Large intestine (tissue), 3 donors: ENCODE results near the gene CSKMT. TPM values are rescaled to one million over a fixed set of nuclear protein-coding genes. Genes with fewer than 3 reads are reported as not detected.
"Not testable (repeated sequence)": the region's sequence is repeated elsewhere in the genome, so short reads cannot be mapped to it uniquely, and the experiment has no call there.

Experiments used
- DNase-seq, 2 donors: peaks; one replicate each; pipeline versions ENCODE4 v3.0.0 to v3.0.0-alpha.2; 2013
- H3K27ac ChIP-seq: one replicate; pipeline ENCODE4 v1.5.1; 2013; ENCODE audit warnings: low read length
- H3K27me3 ChIP-seq: 2 replicates; pipeline ENCODE4 v1.6.1; 2013; ENCODE audit warnings: low read length; ENCODE audit not compliant: control insufficient read depth, insufficient read depth
- H3K36me3 ChIP-seq: 2 replicates; pipeline ENCODE4 v1.6.1; 2013; ENCODE audit warnings: low read length; ENCODE audit not compliant: control insufficient read depth, insufficient read depth
- H3K4me1 ChIP-seq: one replicate; pipeline ENCODE4 v1.6.1; 2013; ENCODE audit warnings: low read length; ENCODE audit not compliant: control insufficient read depth, insufficient read depth
- H3K4me3 ChIP-seq: one replicate; pipeline ENCODE4 v1.5.1; 2013; ENCODE audit warnings: low read length
- H3K9me3 ChIP-seq: one replicate; pipeline ENCODE4 v1.6.1; 2013; ENCODE audit warnings: mild to moderate bottlenecking, low read depth, low read length, moderate library complexity; ENCODE audit not compliant: control insufficient read depth
- WGBS: methylation state at CpG from one replicate; pipeline ENCODE4 v1.1.5; 2013; ENCODE audit warnings: low lambda C conversion rate; ENCODE audit not compliant: insufficient coverage; 5-methylcytosine and 5-hydroxymethylcytosine counted together
- polyA plus RNA-seq: library from polyadenylated mRNA; unstranded; fragments of 120-200 nt; gene quantifications from one replicate; pipeline ENCODE4 v1.2.1, GENCODE V29; 2013

CSKMT gene
- polyA plus RNA-seq, 1 donor = 8.7 TPM

DNA sequence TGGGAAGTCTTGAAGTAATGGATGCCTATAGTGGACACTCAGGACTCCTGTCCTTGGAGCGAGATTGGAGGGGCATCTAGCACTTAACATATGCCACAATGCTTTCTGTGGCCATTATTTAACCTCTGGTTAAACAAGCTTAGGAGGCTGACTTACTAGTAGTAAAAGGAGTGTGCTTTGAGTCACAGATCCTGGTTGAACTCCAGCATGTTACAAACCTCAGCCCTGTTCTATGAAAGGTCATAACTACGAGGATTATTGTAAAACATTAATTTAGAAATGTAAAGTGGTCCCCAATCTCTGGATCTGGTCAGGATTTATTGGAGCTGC is 8.0 kb downstream of the CSKMT start:
- Histone ChIP-seq H3K36me3 (peaks cover 25% of the 10 kb centered on the region), H3K4me3 (no peak overlapping the region), H3K4me1 (peaks cover 16% of the 10 kb centered on the region), H3K9me3 (no peaks in the 10 kb centered on the region), H3K27ac (no peak overlapping the region), H3K27me3 (no peaks in the 10 kb centered on the region)
- no peak for DNase-seq
- no CpG with 5 or more reads among the region's 2 CpGs for WGBS

DNA sequence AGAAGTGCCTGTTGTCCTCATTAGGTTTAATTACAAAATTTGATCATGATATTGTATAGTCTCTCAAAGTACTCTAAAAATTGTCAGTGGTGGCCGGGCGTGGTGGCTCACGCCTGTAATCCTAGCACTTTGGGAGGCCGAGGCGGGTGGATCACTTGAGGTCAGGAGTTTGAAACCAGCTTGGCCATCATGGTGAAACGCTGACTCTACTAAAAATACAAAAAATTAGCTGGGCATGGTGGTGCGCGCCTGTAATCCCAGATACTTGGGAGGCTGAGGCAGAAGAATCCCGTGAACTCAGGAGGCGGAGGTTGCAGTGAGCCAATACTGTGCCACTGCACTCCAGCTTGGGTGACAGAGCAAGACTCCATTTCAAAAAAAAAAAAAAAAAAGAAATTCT is 10.3 kb downstream of the CSKMT start:
- Histone ChIP-seq H3K36me3 (peaks cover 25% of the 10 kb centered on the region), H3K4me1 (peaks cover 14% of the 10 kb centered on the region)
- not testable (repeated sequence) for H3K27ac ChIP-seq, DNase-seq, H3K4me3 ChIP-seq, H3K9me3 ChIP-seq, H3K27me3 ChIP-seq
- WGBS = no CpG with 5 or more reads among the region's 10 CpGs

DNA sequence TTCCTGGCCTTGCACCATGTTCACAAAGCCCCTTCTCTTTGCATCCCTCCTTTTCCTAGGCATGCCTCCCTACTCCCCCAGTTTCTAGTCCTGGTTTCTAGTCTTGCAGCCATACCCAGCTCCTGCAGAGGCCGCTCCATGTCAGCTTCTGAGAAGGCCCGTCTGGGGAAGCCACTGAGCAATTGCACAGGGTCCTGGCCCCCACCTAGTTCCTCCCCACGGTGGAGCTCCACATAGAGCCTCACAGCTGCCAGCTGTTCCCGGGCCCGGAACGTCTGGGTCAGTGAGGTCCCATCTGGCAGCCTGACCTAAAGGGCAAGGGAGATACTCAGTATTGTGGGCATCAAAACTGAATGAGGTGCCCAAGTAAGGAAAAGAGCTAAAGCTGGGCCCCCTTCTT is 11.6 kb downstream of the CSKMT start:
- H3K4me1 ChIP-seq = peaks cover 14% of the 10 kb centered on the region
- DNase-seq = no peak
- H3K9me3 ChIP-seq = no peaks in the 10 kb centered on the region
- WGBS = no CpG with 5 or more reads among the region's 6 CpGs
- H3K27ac ChIP-seq = no peak overlapping the region
- H3K27me3 ChIP-seq = no peaks in the 10 kb centered on the region
- no peak overlapping the region for H3K4me3 ChIP-seq
- peaks cover 25% of the 10 kb centered on the region for H3K36me3 ChIP-seq

DNA sequence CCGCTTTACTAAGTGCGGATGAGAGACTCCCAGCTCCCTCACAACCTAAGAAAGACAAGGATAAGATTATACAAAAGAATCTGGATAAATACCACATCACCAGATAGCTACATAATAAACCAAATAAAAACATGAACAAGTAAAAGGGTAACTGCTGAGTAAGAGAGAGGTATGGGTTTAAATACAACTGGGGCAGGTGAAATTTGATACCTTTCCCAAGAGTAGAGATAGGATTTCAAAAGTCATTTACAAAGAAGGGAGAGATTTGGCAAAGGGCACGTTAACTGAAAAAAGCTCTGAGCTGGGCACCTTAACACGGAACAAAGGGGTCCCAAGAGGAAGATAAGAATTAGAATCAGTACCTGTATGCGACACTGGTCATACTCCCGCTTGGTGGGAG is 12.0 kb downstream of the CSKMT start:
- no peak for DNase-seq
- H3K9me3 ChIP-seq = no peaks in the 10 kb centered on the region
- no peak overlapping the region for H3K4me3 ChIP-seq
- no CpG with 5 or more reads among the region's 6 CpGs for WGBS
- peaks cover 14% of the 10 kb centered on the region for H3K4me1 ChIP-seq
- no peak overlapping the region for H3K27ac ChIP-seq
- no peaks in the 10 kb centered on the region for H3K27me3 ChIP-seq
- H3K36me3 ChIP-seq = peaks cover 25% of the 10 kb centered on the region

DNA sequence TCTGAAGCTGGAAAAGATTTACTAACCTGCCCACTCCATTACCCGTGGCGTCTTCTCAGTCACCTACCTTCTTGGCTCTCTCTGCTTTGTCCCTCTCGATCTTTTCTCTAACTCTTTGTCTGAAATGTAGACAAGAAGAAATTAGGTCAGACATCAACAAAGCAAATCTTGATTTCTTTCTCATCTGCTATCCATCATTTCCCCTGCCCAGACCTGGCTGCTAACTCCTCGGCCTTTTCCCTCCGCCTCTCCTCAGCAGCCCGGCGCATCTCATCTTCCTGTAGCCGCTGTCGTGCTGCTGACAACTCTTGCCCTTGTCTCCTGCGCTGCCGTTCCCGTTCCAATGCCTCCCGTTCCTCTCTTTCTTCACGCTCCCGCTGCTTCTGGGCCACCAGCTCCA is 12.6 kb downstream of the CSKMT start:
- Histone ChIP-seq H3K36me3 (peaks cover 25% of the 10 kb centered on the region), H3K4me3 (peak overlapping the region; percentile 94), H3K27me3 (no peaks in the 10 kb centered on the region), H3K9me3 (no peaks in the 10 kb centered on the region), H3K4me1 (peaks cover 10% of the 10 kb centered on the region), H3K27ac (no peak overlapping the region)
- WGBS = 83% methylated on average over 9 of the region's 15 CpGs
- DNase-seq = no peak

DNA sequence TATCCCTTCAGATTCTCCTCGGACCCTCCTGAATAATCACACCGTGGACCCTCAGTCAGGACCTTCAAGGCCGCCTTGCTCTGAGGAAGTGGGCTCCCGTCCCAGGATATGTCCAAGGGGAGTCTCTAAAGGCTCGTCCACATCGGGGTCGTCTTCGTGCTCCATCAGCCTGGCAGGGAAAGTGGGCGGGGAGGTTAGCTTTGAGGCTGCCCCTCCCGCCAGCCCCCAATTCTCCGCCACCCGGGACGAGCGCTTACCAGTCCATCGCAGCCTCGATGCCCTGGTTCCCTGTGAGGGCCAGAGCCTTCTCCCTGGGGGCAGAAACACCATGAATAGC is 13.3 kb downstream of the CSKMT start:
- Histone ChIP-seq H3K4me1 (peaks cover 6% of the 10 kb centered on the region), H3K36me3 (peaks cover 23% of the 10 kb centered on the region), H3K9me3 (no peaks in the 10 kb centered on the region), H3K27ac (no peak overlapping the region), H3K27me3 (no peaks in the 10 kb centered on the region), H3K4me3 (peak overlapping the region; percentile 94)
- WGBS = no CpG with 5 or more reads among the region's 16 CpGs
- no peak for DNase-seq

GRCh38 chr11:62678770-62679696 is 13.9 kb downstream of the CSKMT start, which contains the start of gene UBXN1:
Gene UBXN1, minus strand, starts transcription at chr11:62679073. Its CDS starts 150 bp downstream, at chr11:62678923.
- Histone ChIP-seq H3K4me1 (peaks cover 6% of the 10 kb centered on the region), H3K27ac (peak within 1 kb of the TSS; percentile 66), H3K27me3 (no peaks in the 10 kb centered on the region), H3K4me3 (peak within 1 kb of the TSS; percentile 94), H3K9me3 (no peaks in the 10 kb centered on the region), H3K36me3 (peaks cover 20% of the 10 kb centered on the region)
- DNase-seq = peak; percentile 82 to 93
- WGBS = 57% methylated on average over 1 of the region's 55 CpGs

- DNase-seq = peak; percentile 55 to 62
- H3K27ac ChIP-seq = no peak overlapping the region
- H3K27me3 ChIP-seq = no peaks in the 10 kb centered on the region
- peaks cover 6% of the 10 kb centered on the region for H3K4me1 ChIP-seq
- peaks cover 17% of the 10 kb centered on the region for H3K36me3 ChIP-seq
- no peak overlapping the region for H3K4me3 ChIP-seq
- no peaks in the 10 kb centered on the region for H3K9me3 ChIP-seq
- WGBS = no CpG with 5 or more reads among the region's 4 CpGs
Measured at GRCh38 chr11:62680825-62681240, 15.7 kb downstream of the CSKMT start.

DNA sequence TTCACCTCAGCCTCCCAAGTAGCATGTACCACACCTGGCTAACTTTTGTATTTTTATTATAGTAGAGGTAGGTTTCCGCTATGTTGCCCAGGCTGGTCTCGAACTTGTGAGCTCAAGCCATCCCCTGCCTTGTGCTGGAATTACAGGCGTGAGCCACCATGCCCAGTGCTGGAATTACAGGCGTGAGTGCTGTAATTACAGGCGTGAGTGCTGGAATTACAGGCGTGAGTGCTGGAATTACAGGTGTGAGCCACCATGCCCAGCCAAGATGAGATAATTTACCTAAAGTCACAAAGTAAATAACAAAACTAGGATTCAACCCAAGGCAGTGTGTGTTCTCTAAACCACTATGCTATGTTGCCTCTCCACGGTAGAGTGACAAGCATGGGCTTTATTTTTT is 17.4 kb downstream of the CSKMT start:
- Histone ChIP-seq H3K9me3 (no peaks in the 10 kb centered on the region), H3K27ac (no peak overlapping the region), H3K4me3 (no peak overlapping the region), H3K27me3 (peaks cover 5% of the 10 kb centered on the region), H3K36me3 (peaks cover 2% of the 10 kb centered on the region), H3K4me1 (peaks cover 6% of the 10 kb centered on the region)
- WGBS = 80% methylated on average over 1 of the region's 7 CpGs
- DNase-seq = no peak

GRCh38 chr11:62687508-62688396 is 22.6 kb downstream of the CSKMT start:
- no peak overlapping the region for H3K27ac ChIP-seq
- no peaks in the 10 kb centered on the region for H3K4me1 ChIP-seq
- DNase-seq = peak in 1 of 2 donors; percentile 22
- peaks cover 29% of the 10 kb centered on the region for H3K36me3 ChIP-seq
- peaks cover 15% of the 10 kb centered on the region for H3K27me3 ChIP-seq
- peak overlapping the region; percentile 34 for H3K4me3 ChIP-seq
- no CpG with 5 or more reads among the region's 74 CpGs for WGBS
- H3K9me3 ChIP-seq = peaks cover 4% of the 10 kb centered on the region
